ENCODE results near the gene POLR3C.

DNA sequence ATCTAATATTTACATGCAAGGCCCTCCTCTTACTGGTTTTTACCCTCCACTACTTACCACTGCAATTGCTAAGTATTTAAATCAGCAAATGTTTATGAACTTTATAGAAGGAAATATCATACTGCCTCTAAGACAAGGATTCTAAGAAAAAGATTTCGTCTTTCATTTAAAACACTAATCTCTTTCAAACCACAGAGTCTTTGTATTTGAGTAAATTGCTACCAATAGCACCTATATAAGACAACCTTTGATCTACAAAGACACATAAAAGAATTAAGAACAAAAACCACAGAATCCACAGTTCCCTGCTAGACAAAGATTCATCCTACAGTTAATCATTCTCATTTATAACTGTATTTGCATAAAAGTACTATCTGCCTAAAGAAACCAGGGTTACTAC lies 37.7 kb upstream of the POLR3C start:
- TF ChIP-seq, protein P1, sequence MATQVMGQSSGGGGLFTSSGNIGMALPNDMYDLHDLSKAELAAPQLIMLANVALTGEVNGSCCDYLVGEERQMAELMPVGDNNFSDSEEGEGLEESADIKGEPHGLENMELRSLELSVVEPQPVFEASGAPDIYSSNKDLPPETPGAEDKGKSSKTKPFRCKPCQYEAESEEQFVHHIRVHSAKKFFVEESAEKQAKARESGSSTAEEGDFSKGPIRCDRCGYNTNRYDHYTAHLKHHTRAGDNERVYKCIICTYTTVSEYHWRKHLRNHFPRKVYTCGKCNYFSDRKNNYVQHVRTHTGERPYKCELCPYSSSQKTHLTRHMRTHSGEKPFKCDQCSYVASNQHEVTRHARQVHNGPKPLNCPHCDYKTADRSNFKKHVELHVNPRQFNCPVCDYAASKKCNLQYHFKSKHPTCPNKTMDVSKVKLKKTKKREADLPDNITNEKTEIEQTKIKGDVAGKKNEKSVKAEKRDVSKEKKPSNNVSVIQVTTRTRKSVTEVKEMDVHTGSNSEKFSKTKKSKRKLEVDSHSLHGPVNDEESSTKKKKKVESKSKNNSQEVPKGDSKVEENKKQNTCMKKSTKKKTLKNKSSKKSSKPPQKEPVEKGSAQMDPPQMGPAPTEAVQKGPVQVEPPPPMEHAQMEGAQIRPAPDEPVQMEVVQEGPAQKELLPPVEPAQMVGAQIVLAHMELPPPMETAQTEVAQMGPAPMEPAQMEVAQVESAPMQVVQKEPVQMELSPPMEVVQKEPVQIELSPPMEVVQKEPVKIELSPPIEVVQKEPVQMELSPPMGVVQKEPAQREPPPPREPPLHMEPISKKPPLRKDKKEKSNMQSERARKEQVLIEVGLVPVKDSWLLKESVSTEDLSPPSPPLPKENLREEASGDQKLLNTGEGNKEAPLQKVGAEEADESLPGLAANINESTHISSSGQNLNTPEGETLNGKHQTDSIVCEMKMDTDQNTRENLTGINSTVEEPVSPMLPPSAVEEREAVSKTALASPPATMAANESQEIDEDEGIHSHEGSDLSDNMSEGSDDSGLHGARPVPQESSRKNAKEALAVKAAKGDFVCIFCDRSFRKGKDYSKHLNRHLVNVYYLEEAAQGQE (IDR thresholded peaks at IDR 0.05; ENCODE audit: unreplicated experiment) = no peak
- no peak for TF ChIP-seq CTCF (conservative IDR thresholded peaks at IDR 0.05; ENCODE audit: low read depth in 2 of 2)
- no peak for TF ChIP-seq EZH2phosphoT487 (IDR thresholded peaks at IDR 0.05; ENCODE audit: unreplicated experiment)
- TF ChIP-seq ZNF114 (CRISPR knock-in tag; IDR thresholded peaks at IDR 0.05) = no peak
- no peak for TF ChIP-seq JUNB (IDR thresholded peaks at IDR 0.05; ENCODE audit: unreplicated experiment)

Measured in GM23338 (cell line).